IPS-11a (cell line): ENCODE results near the gene TNS1.

ENCODE experiments used
- H3K4me3 ChIP-seq: one replicate; pipeline ENCODE4 v1.5.1; 2013; ENCODE audit warnings: low read depth, low read length, control low read depth

Gene TNS1

DNA sequence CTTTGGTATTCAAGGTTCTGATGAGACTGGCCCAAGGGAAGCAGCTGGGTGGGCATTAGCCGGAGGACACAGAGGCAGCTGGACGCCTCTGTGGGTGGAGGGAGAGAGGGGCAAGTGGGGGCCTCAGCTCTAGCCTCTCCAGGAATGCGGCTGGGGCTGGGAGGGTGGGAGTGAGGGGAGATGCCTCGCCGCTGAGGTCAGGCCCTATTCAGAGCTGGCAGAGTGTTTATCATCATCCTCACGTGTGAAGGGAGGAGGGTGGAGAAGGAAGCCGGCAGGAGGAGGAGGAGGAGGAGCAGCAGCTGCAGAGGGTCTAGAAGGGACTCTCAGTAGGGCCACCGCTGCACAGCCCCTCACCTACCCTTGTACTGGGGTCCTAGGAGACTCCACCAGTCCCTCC lies 43.1 kb downstream of the TNS1 start:
- H3K4me3 ChIP-seq: no peak overlapping the region

DNA sequence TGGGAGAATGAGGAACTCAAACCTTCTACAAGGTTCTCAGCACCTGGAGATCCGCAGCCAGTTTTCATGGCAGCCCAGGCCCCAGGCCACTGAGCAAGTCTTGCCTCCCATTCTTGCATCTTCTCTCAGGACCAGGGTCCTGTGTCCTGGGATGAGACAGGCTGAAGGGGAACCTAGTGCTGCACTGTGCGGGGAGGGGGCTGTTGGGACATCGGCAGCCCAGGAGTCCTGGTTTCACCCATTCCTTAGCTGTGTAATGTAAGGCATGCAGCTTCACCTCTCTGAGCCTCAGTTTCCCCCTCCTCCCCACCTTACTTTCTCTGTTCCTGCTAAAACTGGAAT lies 43.9 kb downstream of the TNS1 start:
- H3K4me3 ChIP-seq: no peak overlapping the region

DNA sequence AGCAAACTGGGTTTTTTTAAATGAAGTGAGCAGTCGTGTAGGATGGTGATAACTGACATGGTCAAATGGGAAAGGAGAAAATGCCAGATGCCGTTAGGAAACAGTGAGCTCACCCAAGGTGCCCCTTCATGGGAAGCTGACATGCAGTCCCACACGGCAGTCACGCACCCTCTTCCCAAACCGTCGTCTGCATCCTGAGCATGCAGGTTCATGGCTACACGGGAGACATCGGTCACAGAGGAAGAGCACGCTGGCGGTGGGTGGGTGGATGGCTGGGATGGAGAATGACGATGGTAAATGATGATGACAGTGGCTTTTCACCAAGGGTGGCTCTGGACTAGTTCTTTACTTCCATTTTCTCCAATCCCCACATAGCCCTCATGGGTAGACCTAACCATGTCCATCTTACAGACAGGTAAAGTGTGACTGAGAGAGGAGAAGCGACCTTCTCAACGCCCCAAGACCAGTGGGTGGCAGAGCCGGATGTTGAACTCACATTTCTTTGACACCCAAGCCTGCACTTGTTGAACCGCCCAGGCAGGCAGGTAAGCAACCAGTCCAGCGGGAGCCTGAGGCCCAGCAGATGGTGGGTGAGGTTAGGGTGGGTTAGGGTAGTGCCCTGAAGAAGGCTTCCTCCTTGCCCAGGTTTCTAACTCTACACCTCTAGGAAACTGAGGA lies 44.5 kb downstream of the TNS1 start:
- H3K4me3 ChIP-seq: no peak overlapping the region

DNA sequence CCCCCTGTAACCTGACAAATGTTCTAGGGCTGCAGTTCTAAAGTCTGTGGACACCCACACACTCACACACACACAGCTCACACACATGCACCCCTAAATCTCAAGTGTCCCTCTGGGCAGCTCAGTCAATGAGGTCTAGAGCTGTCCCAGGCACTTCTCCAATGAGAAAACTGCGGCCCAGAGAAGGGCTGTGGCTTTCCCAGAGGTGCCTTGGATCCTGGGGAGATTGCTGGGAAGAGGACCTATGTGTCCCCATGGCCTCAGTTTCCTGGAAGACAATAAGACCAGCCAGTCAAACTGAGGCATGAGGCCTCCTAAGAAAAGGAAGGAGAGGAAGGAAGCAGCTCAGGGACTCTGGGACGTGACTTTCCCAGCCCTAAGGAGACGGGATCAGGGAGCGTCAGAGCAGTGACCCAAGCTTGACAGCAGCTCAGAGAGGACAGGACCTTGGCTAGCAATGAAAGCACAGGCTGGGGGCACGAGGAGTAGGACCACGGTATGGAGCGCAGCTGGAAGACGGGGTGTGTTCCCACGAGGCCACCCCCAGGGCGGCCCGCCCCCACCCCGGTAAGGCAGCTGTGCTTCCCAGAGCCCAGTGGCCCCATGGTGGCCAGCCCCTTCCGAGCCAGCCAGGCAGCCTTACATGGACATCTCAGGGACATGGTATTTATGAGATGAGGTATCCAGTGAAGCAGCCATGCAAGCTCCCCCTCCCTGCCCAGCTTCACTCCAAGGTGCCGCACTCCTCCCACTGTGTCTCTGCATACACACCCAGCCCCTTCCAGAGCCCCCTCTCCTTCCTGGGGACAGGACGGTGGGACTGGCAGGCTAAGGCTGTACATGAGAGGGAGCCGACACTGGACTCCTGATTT lies 46.0 kb downstream of the TNS1 start:
- no peak overlapping the region for H3K4me3 ChIP-seq

DNA sequence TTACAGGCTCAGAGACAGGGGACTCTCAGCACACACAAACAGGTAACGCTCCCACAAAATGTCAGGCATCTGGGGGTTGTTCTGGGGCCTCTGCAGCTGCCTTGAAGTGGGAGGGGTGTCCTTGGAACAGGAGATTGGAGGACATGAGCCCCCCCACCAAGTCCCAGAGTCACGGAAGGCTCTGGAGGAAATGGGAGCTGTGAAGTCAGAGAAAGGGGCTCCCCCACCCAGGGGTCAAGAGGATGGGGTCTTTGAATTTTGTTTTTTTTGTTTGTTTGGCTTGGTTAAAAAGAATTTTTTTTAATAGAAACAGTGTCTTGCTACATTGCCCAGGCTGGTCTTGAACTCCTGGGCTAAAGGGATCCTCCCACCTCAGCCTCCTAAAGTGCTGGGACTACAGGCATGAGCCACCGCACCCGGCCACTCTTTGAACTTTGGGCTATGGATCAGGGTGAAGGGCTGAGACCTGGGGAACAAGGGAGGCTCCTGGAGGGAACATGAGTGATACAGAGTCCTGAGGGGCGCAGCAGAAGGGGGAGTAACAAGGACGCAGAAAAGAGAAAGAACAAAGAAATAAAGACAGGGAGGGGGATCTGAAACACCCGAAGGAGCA lies 46.8 kb downstream of the TNS1 start:
- H3K4me3 ChIP-seq: no peak overlapping the region

DNA sequence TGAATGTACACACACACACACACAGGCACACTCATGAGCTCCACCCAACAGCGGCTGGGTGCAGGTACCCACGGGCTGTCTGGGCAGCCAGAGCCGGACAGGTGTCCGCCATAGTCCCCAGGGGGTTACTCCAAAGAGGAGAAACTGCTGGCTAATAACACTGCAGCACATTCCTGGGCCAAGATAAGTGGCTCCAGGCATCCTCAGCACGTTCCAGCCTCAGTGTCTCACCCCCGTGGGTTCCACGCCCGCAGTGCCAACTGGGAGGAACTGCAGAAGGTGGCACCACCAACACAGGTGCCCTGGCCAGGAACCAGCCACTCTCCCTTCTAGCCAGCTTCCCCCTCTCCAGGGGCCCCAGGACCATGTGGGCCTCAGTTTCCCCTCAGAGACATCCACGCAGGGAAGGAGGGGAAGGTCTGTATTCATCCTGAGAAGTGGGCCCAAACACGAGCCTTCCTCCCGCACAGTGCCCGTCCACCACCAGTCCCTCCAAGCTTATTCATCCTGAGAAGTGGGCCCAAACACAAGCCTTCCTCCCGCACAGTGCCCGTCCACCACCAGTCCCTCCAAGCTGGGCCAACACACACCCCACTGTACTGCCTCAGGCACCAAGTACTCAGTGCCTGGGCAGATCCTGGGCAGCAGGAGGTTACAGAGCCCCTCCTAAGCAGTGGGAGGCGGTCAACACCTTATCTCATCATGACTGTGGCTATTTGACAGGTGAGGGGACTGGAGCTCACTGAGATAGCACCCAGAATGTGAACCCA lies 47.6 kb downstream of the TNS1 start:
- no peak overlapping the region for H3K4me3 ChIP-seq

DNA sequence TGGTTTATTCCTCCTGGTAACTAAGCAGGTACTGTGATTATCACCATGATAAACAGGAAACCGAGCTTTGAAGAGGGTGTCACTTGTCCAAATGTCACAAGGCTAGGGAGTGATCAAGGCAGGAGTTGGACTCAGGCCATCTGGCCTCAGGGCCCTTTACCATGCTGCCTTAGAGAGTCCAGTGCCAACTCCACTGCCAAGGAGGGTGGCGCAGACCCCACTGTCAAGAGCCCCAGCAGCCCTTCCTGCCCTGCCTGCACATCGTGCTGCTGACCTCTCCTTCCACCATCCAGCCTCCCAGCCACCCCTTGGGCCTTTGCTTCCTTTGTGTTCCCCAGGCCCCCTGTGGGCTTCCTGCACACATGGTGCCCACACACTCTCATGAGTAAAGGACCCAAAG lies 48.3 kb downstream of the TNS1 start:
- H3K4me3 ChIP-seq: no peak overlapping the region

DNA sequence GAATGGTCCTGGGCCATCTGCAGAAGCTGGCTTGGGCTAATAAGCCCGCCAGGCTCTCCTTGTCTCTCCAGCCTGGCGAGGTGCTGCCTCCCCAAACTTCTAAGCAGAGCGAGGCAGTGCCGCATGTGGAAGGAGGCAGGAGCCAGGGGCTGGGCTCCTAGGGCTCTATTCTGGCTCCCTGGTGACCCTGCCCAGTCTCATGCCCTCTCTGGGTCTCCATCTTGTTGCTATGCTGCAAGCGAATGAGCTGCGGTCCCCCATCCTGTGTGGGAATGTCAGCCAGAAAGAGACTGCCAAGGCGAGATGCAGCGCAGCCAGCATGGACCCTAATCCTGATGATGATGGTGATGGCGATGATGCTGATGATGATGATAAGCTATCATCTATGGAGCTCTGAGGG lies 48.7 kb downstream of the TNS1 start:
- H3K4me3 ChIP-seq: no peak overlapping the region

DNA sequence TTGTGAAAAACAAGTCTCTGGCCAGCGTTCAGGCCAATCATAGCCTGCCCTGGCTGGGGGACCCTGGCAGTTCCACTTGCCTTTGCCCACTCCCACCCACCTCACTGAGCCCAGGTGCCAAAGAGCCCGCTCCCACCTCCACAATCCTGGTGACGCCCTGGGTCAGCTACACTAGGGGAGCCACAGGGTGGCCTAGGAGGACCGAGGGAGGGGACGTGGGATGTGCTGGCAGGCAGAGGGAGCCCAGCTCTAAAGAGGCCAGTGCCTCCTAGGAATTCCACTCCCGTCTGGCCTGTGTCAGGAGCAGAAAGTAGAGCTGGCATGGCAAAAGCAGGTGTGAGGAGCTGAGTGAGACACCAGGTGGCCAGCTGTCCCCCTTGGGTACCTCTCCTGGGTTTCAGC lies 49.3 kb downstream of the TNS1 start:
- H3K4me3 ChIP-seq: no peak overlapping the region

DNA sequence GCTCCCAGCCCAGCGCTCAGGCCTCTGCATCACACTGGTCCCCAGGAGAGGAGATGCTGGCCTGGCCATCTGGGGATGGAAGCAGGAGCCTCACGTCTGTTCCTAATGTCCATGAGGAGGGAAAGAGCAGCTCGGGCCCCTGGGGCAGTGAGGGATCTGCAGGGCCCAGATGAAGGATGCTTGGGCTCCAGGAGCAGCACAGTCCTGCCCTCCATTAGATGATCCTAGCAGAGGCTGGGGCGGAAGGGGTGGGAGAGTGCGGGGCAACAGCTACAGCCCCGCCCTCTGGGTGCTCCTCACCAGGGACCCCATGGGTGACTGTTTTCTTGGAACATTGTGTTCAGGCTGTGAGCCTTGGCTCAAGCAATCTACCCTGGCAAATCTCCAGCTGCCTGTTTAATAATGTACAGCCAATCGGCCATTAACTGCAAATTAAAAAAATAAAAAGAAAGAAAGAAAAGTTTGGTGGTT lies 49.7 kb downstream of the TNS1 start:
- H3K4me3 ChIP-seq: no peak overlapping the region

DNA sequence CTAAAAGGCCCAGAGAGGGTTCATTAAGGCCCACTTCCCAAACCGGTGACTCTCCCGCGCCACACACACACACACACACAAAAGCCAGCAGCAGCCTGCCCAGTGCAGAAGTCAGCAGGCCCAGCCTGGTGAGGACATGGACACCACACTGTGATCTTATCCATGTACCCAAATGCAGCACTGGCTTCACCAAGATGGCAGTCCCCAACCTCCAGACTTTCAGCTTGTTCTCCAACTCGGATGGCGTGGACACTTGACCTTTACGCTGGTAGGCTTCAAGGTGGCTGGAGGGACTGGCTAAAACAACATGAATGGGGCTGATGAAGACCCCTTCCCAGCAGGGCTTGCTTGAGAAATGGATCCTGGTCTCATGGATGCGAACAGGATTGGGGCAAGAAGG lies 50.4 kb downstream of the TNS1 start:
- no peak overlapping the region for H3K4me3 ChIP-seq

DNA sequence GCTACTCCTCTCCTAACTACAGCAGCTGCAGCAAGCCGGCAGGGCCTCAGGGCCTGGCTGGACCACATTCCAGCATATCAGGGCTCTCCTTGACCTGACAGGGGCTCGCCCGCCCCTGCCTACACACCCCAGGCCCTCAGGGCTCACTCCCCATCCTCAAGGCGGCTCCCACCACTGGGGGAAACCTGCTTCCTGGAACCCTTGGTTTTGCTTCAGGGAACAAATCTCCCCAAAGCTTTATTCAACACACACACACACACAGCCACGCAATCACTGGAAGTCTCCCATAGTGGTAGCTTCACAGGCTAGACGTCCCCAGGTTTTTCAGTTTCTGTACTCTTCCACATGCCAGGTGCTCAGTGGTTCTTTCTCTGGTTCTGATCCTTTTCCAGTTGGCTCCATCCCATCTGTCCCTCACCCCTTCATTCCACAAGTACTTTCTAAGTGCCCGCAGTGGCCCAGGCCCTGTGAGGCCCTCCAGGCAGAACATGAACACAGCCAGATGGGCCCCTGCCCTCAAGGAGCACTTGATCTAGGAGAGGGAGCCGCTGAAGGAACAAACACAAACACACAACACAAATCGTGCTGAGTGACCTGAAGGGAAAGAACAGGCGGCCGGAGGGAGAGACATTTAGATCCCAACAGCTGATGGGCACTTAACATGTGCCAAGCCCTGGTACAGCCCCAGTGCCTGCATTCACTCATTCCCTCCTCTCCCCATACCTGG lies 51.1 kb downstream of the TNS1 start:
- H3K4me3 ChIP-seq: no peak overlapping the region

DNA sequence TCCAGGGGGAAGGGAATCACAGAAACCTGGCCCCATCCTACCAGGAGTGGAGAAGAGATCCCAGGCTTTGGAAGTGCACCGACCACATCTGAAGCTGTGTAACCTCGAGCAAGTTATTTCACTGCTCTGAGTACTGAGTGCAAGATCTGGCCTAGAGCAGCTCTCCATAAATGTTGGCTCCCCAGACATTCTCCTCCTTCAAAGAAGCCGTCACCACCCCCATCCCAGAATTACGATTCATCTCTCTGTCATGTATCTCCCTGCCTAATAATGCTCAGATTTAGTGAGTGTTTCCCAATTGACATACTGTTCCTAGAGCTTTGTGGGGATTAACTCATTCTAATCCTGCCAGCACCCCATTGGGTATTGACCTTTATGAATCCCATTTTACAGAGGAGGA lies 51.7 kb downstream of the TNS1 start:
- no peak overlapping the region for H3K4me3 ChIP-seq

DNA sequence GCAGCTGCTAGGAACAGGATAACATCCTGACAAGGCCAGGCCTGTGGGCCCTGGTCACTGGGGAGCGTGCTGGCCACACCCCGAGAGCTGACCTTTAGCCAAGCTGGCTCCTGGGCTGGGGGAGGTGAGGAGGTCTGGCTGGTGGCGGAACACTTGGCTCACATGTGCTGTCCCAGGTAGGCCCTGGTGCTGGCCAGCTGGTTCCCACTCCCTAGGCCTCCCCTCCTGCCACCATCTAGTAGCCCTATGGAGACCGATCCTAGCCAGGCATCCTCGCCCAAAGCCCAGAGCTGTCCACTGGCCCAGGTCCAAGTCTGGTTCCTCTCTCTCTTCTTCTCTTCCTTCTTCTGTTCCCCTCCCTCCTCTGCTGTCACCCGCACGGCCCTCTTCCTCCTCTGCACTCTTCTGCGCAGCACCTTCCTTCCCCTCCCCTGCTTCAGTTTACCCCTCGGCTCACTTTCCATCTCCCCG lies 52.4 kb downstream of the TNS1 start:
- no peak overlapping the region for H3K4me3 ChIP-seq

DNA sequence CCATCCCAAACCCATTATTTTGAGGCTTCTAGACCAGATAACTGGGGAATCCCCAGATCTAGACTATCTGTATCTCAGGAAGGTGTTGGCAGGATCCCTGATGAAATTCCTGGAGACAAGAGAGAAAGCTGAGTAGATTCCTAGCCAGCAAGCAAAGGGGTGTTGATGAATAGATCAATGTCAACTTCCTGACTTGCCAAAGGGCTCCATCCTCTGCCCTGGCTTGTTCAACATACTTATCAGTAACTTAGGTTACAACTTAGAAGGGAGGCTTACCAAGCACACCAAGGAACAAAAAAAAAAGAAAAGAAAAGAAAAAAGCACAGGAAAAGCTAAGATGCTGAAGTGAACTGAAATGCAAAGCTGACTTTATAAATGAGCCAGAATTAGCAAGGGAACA lies 53.3 kb downstream of the TNS1 start:
- no peak overlapping the region for H3K4me3 ChIP-seq

DNA sequence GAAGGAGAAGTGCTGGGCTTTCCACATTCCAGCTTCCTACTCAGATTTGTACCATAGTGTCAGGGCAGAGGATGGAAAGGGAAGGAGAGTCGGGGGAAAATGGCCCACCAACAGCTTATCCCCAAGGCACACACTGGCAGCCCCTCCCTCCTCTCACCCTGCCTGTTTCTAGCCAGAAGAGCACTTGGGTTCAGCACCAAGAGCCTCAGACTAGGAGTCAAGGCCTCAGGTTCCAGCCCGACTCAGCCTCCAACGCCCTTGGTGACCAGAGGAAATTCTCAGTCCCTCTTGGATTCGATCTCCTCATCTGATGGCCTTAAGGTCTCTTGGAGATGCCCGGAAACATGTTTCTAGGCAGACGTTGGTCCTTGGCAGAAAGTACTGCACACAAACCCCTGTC lies 53.9 kb downstream of the TNS1 start:
- H3K4me3 ChIP-seq: no peak overlapping the region

DNA sequence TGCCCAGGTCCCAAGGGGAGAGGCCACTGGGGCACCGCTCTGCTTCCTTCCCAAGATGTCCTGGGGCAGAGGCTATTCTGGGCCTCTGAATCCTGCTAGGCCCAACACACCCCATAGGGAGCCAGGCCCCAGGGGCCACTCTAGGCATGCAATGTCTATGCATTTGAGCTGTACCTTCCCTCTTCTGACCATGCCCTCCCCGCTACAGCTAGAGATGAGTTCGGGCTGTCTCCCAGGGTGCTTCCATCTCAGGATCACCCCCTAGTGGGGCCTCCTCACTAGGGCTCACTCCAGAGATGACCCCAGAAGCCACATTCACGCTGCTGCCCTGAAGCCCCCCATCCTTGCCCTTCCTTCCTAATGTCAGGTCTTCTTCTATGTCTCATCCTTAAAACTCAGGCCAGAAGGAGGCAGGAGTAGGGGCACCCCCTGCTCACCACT lies 54.4 kb downstream of the TNS1 start:
- H3K4me3 ChIP-seq: no peak overlapping the region

DNA sequence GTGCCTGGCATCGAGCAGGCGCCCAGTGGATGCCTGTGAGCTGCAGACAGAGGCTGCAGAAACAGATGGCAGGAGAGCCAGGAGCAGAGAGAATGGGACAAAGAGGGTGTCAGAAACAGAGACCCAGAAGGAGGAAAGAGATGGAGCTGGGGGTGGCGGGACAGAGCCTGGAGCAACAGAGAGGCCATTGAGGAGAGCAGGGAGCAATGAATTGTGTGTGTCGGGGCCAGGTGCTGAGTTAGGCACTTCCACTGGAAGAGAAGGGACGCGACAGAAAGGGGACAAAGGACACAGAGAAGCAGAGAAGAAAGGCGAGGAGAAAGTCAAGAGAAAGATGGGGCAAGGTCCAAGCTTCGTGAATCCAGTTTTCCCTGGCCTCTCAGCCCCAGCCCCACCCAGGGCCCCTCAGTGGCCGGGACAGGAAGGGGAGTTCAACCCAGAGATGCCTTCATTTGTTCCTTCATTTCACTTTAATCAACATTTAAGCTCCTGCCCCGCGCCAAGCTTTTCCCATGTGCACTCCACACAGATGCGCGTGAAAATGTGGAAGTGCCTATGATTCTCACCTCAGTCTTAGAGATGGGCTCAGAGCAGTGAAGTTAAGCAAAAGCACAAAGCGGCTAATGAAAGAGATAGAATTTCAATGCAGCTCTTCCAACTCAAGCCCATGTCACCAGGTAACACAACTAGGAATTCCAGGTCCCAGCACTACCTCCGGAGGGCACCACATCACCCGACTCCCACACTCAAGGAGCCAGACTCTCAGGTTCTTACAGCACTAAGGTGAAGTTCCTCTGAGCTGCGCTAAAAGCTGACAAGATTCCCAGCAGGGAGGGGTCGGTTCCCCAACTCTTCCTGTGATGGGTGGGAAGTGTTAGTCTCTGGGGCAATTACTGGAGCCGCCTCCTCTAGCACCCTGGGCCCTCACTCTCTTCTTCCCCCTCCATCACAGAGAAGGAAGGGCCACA lies 55.1 kb downstream of the TNS1 start:
- H3K4me3 ChIP-seq: no peak overlapping the region

DNA sequence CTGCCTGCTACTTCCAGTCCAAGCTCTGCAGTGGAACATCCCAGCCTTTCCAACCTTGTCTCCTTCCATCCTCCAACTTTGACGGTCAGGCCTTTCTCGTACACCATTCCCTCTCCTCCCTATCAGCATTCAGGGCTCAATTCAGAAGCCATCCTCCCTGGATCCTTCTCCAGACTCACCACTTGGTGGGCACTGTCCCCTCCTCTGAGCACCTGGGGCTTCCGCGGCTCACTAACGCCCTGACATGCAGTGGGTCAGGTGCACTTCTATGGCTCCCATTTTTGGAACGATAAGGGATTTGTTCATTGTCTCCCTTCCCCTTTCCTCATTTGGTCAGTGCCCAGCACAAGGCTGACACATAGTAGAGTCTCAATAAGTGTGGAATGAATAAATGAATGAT lies 56.7 kb downstream of the TNS1 start:
- H3K4me3 ChIP-seq: no peak overlapping the region
